Activated CD4-positive, alpha-beta memory T cell treated with anti-CD3 and anti-CD28 coated beads, Interleukin-2, amount 10 ng/mL, durations not matched to agents 7 days and 5 days (primary cell): ENCODE measurements around the gene SOX6. TPM values are rescaled to one million over a fixed set of nuclear protein-coding genes. Genes with fewer than 3 reads are reported as not detected.

Experiments used
- CTCF ChIA-PET: fragments of 350-600 bp; sonication (Branson Sonifier 250); formaldehyde crosslinking; loops from one replicate; lab custom pipeline; 2021; ENCODE audit warnings: antibody characterized with exemption, inconsistent platforms; lab: Charles Lee
- POLR2A ChIA-PET: fragments of 350-600 bp; sonication (Branson Sonifier 250); formaldehyde crosslinking; loops from one replicate; lab custom pipeline; 2021; ENCODE audit warnings: antibody characterized with exemption; lab: Charles Lee
- DNase-seq: peaks from one replicate; pipeline ENCODE4 v3.0.0-alpha.2; 2020
- H3K27ac Mint-ChIP-seq: one replicate; pipeline ENCODE4 v1.8.0; 2021; ENCODE audit warnings: mild to moderate bottlenecking, mixed read lengths
- H3K27me3 Mint-ChIP-seq: one replicate; pipeline ENCODE4 v1.8.0; 2021; ENCODE audit warnings: mixed read lengths
- H3K36me3 Mint-ChIP-seq: one replicate; pipeline ENCODE4 v1.8.0; 2021; ENCODE audit warnings: low read depth, mixed read lengths
- H3K4me1 Mint-ChIP-seq: one replicate; pipeline ENCODE4 v1.8.0; 2021; ENCODE audit warnings: mixed read lengths
- H3K4me3 Mint-ChIP-seq: one replicate; pipeline ENCODE4 v1.8.0; 2021; ENCODE audit warnings: mild to moderate bottlenecking, mixed read lengths
- H3K9me3 Mint-ChIP-seq: one replicate; pipeline ENCODE4 v1.8.0; 2021; ENCODE audit warnings: mixed read lengths
- total RNA-seq, 2 experiments: library from RNA; stranded (reverse); gene quantifications; one replicate each; pipeline ENCODE4 v1.2.3, GENCODE V29; 2021

The SOX6 gene
- total RNA-seq, 2 experiments from 2014 or later, result not detected

DNA sequence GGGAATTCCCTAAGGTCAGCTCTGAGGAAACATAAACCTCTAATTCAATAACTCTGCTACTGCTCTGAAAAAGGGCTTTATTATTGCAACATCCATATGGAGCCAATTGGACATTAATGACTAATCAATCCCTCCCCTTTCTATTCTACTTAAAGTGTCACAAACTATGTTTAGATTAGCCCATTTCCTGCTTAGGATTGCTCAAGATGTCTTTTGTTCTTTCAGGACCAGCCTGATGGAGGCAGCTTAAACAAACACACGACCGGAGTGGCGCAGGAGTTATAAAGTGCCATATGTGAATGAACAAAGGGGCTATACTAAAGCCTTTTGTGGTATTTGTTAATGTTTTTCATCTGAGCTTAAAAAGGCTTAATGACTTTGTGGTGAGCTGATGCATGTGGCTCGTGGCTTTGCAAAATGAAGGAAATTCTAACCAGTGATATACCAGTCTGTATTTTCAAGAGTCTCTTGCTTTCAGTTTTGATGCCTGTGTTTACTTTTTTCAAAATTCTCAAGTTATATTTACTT lies 354.4 kb downstream of the SOX6 start:
- DNase-seq, result no peak

DNA sequence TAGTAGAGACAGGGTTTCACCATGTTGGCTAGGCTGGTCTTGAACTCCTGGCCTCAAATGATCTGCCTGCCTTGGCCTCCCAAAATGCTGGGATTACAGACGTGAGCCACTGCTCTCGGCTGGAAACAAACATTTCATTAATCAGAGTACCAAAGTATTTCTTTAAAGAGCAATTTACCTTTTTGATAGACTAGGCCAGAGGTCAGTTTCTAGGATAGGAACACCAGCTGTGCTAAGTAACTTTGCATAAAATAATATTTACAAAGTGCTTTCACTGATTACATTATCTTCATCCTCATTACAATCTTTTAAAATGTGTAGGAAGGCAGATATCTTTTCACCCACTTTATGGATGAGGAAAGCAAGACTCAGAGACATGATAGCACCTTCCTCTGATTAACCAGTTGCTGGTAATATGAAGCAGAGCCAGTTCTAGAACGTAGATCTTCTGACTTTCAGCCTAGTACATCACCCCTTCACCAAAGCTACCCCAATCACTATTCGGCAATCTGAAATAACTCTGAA lies 355.2 kb downstream of the SOX6 start:
- no peaks in the 10 kb centered on the region for H3K9me3 Mint-ChIP-seq
- no peaks in the 10 kb centered on the region for H3K27me3 Mint-ChIP-seq
- H3K27ac Mint-ChIP-seq, result no peak overlapping the region
- no peak for DNase-seq
- ChIA-PET CTCF (no interaction called here), POLR2A (no interaction called here)
- no peak overlapping the region for H3K4me3 Mint-ChIP-seq
- no peaks in the 10 kb centered on the region for H3K36me3 Mint-ChIP-seq
- H3K4me1 Mint-ChIP-seq, result no peaks in the 10 kb centered on the region

More for the DNA sequence above, 354.4 kb downstream of the SOX6 start:
- CTCF ChIA-PET, result no interaction called here
- Mint-ChIP-seq H3K4me3 (no peak overlapping the region), H3K27ac (no peak overlapping the region), H3K36me3 (no peaks in the 10 kb centered on the region), H3K9me3 (no peaks in the 10 kb centered on the region), H3K4me1 (no peaks in the 10 kb centered on the region), H3K27me3 (no peaks in the 10 kb centered on the region)
- POLR2A ChIA-PET, result no interaction called here

DNA sequence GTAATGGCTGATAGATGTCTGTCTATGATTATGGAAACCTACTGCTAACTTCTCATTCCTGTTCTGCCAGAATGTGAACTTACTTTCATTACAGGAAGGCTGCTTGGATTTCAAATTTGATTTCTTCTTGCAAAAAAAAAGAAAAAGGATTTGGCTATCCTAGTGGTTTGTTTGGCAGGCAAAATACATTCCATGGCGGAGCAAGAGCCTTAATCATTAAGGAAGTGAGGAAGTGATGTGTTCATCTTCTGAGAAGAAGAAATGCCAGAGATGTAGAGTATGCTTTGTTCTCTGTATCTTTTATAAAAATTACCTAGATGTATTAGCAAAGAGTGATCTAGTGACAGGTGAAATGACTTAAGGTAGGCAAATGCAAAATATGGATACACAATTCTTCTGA lies 356.3 kb downstream of the SOX6 start:
- no peaks in the 10 kb centered on the region for H3K4me1 Mint-ChIP-seq
- POLR2A ChIA-PET, result no interaction called here
- no peaks in the 10 kb centered on the region for H3K36me3 Mint-ChIP-seq
- CTCF ChIA-PET, result no interaction called here
- no peak for DNase-seq
- no peaks in the 10 kb centered on the region for H3K27me3 Mint-ChIP-seq
- no peaks in the 10 kb centered on the region for H3K9me3 Mint-ChIP-seq
- no peak overlapping the region for H3K4me3 Mint-ChIP-seq
- no peak overlapping the region for H3K27ac Mint-ChIP-seq

DNA sequence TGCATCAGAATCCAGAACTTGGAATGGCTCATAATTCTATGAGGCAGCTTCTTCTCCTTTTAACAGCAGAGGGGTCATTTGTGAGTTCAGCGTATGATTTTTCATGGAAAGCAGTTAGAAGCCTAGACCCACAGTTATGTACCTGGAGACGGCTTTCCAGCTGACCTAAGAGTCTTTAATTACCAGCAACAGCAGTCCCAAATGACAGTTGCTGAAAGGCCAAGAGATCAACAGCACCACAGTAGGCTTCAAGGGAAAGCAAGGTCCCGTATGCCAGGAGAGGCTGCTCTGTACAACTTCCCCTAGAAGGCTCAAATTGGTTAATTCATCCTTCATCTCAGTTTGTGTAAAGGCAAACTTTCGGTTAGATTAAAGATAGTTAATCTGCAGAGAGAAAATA lies 363.0 kb downstream of the SOX6 start:
- H3K4me3 Mint-ChIP-seq, result no peak overlapping the region
- ChIA-PET POLR2A (no interaction called here), CTCF (no interaction called here)
- H3K9me3 Mint-ChIP-seq, result no peaks in the 10 kb centered on the region
- no peaks in the 10 kb centered on the region for H3K4me1 Mint-ChIP-seq
- no peak for DNase-seq
- no peaks in the 10 kb centered on the region for H3K36me3 Mint-ChIP-seq
- no peaks in the 10 kb centered on the region for H3K27me3 Mint-ChIP-seq
- no peak overlapping the region for H3K27ac Mint-ChIP-seq

DNA sequence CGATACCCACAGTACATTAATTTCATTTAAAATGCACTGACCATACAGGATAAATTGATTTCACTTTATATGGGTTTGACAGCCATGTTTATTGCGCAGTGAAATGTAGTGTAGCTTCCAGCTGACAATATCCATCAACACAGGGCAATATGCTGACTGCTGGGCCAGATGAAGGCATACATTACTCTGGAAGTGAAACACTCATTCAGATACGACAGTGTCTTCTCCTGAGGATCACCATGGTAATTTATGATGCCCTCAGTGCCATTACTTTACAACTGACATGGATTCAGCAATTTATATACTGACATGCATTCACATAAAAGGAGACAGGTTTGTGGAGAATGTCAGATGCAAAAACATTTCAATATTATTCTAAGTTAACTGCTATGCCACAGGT lies 365.1 kb downstream of the SOX6 start:
- no peaks in the 10 kb centered on the region for H3K4me1 Mint-ChIP-seq
- H3K27me3 Mint-ChIP-seq, result no peaks in the 10 kb centered on the region
- DNase-seq, result no peak
- no peak overlapping the region for H3K4me3 Mint-ChIP-seq
- CTCF ChIA-PET, result no interaction called here
- no peaks in the 10 kb centered on the region for H3K36me3 Mint-ChIP-seq
- POLR2A ChIA-PET, result no interaction called here
- no peak overlapping the region for H3K27ac Mint-ChIP-seq
- H3K9me3 Mint-ChIP-seq, result no peaks in the 10 kb centered on the region

DNA sequence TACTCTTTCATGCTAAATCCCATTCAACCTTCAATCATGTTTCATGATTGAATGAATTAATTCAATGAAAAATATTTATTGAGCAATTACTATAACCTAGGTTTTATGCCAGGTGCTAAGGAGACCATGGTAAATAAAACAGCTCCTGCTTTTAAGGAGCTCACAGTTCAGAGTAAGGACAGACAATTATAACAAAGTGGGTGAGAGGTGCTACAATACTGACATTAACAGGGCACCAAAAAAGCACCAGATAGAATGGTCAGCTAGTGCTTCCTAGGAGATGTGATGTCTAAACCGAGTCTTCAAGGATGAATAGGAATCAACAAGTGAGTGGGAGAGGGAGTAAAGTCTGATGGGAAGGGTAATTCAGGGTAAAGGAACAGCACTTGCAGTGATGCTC lies 366.7 kb downstream of the SOX6 start:
- Mint-ChIP-seq H3K4me3 (no peak overlapping the region), H3K4me1 (no peaks in the 10 kb centered on the region), H3K27ac (no peak overlapping the region), H3K27me3 (no peaks in the 10 kb centered on the region), H3K9me3 (no peaks in the 10 kb centered on the region), H3K36me3 (no peaks in the 10 kb centered on the region)
- POLR2A ChIA-PET, result no interaction called here
- DNase-seq, result no peak
- CTCF ChIA-PET, result no interaction called here

DNA sequence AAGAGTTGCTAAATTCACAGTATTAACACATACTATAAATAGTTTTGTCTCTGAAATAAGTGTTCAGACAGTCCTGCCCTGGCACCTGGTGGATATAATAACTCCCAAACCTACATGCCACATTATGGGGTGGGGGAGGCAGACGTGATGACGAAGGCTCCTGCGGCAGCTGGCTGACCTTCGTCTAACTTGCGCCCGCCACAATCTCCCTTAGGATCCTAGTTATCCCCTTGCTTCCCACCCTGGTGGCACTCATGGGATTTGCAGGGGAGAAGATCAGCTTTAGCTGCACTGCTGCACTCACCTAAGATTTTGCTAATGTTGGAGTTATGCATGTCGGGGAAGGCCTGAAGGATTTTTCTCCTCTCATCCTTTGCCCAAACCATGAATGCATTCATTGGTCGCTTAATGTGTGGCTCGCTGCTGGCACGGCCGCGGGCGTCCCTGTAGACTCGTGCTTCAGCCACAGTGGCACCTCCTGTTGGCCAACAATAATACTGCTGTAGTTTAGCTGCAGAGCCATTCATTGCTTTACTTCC lies 367.6 kb downstream of the SOX6 start:
- H3K36me3 Mint-ChIP-seq, result no peaks in the 10 kb centered on the region
- H3K4me3 Mint-ChIP-seq, result no peak overlapping the region
- POLR2A ChIA-PET, result no interaction called here
- no peak overlapping the region for H3K27ac Mint-ChIP-seq
- H3K4me1 Mint-ChIP-seq, result no peaks in the 10 kb centered on the region
- H3K27me3 Mint-ChIP-seq, result no peaks in the 10 kb centered on the region
- CTCF ChIA-PET, result no interaction called here
- DNase-seq, result no peak
- H3K9me3 Mint-ChIP-seq, result no peaks in the 10 kb centered on the region

DNA sequence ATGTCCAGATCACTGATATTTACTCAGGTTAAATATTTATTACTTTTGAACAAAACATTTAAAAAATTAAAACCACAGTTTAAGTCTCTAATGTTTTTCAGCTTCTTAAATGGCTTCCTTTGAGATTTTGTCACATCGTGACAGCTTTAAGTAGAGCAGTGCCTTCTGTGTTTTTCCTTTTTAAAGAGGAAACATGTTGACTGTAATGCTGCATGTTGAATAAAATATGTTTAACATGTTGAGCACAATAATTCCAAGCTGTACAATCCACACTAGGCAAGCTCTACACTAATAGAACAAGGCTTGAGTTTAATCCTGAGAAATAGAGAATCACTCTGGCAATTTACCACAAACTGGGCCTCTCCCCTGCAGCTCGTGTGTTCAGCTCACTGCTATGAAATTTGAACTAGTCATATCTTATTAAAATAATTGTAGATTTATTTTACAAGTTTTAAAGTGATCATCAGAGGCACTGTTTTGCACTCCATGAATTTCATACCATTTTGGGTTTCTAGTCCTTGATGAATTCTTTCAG lies 368.3 kb downstream of the SOX6 start:
- no peaks in the 10 kb centered on the region for H3K36me3 Mint-ChIP-seq
- DNase-seq, result no peak
- POLR2A ChIA-PET, result no interaction called here
- no peaks in the 10 kb centered on the region for H3K27me3 Mint-ChIP-seq
- no peak overlapping the region for H3K27ac Mint-ChIP-seq
- no peak overlapping the region for H3K4me3 Mint-ChIP-seq
- CTCF ChIA-PET, result no interaction called here
- no peaks in the 10 kb centered on the region for H3K4me1 Mint-ChIP-seq
- H3K9me3 Mint-ChIP-seq, result no peaks in the 10 kb centered on the region

DNA sequence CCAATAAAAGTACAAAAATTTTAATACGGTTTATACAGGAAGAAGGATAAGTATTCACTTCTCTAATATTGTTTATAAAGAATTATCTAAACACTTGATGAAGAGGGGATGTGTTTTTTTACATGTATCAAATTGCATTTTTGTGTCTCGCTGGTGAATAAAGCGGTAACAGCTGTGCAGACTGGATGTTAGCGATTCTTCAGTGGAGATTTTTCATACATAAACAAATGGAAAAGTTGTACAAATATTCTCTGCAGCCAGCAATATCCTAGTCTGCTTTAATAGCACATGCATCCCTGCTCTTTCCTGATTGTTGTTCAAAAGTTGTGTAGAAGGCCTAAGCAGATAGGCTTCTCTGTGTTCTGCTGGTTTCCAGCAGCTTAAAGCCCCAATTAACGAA lies 369.3 kb downstream of the SOX6 start:
- H3K9me3 Mint-ChIP-seq, result no peaks in the 10 kb centered on the region
- no peak overlapping the region for H3K27ac Mint-ChIP-seq
- no peaks in the 10 kb centered on the region for H3K27me3 Mint-ChIP-seq
- H3K4me1 Mint-ChIP-seq, result no peaks in the 10 kb centered on the region
- DNase-seq, result no peak
- ChIA-PET POLR2A (no interaction called here), CTCF (no interaction called here)
- H3K4me3 Mint-ChIP-seq, result no peak overlapping the region
- no peaks in the 10 kb centered on the region for H3K36me3 Mint-ChIP-seq

DNA sequence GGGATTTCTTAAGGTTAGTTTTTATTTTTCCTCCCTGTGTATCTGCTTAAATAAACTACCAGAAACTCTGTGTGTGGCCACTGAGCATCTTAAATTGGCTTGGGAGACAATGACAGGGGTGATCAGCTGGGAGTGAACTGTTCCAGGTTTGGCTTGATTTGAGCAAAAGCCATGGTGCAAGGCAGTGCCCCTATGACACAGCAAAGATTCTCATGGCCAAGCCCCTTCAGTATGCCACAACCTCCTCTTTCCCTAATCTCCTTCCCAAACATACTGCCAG lies 370.5 kb downstream of the SOX6 start:
- POLR2A ChIA-PET, result no interaction called here
- no peaks in the 10 kb centered on the region for H3K27me3 Mint-ChIP-seq
- DNase-seq, result no peak
- no peaks in the 10 kb centered on the region for H3K9me3 Mint-ChIP-seq
- CTCF ChIA-PET, result no interaction called here
- H3K4me1 Mint-ChIP-seq, result no peaks in the 10 kb centered on the region
- H3K4me3 Mint-ChIP-seq, result no peak overlapping the region
- H3K36me3 Mint-ChIP-seq, result no peaks in the 10 kb centered on the region
- no peak overlapping the region for H3K27ac Mint-ChIP-seq

DNA sequence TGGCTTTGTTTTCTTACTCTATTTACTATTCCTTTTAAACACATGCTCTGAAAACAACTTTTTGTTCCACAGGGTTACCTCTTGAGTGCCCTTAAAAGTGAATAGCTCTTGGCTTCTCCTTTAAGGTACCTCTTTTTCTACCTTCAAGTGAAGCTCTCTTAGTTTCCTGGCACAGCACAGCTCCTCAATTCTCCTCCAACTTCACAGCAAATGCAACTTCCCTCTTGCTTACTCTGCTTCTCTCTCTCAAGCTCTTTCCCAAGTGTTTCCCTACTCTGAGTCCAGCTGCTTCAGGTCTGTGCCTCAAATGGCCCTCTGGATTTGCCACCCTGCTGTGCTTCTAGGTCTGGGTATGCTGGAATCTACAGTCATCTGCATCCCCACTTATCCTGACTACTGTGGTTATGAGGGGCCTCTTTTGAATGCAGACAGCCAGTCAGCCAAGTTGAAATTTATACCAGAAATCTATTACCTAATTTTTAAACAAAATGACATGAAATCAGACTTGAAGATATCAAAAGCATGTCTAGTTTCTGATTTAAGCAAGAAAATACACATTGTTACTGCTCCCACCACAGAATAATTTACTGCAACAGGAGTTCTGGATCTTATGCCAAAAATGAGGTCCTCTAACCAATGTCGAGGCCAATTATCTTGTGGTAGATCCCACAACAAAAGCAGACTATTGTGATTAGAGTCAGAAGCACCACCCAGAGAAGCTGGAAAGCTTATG lies 371.1 kb downstream of the SOX6 start:
- Mint-ChIP-seq H3K9me3 (no peaks in the 10 kb centered on the region), H3K27ac (no peak overlapping the region), H3K27me3 (no peaks in the 10 kb centered on the region), H3K4me3 (no peak overlapping the region), H3K4me1 (no peaks in the 10 kb centered on the region), H3K36me3 (no peaks in the 10 kb centered on the region)
- ChIA-PET POLR2A (no interaction called here), CTCF (no interaction called here)
- DNase-seq, result no peak

DNA sequence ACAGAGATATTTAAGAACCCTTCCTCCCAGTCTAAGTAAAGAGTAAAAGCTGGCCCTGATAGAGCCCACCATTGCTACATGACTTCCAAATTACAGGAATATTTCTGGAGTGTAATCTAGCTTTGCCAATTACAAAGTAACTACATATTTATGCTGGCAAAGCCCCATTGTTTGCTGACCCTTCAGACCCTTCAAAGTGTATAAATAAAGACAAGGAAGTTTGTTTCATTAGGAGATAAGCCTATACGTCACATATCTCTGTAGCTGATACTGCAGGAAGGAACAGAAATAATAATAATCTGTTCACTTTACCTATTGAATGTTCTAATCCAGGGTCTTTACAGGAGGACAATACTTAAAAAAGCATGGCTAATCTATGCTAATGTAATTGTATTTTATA lies 375.1 kb downstream of the SOX6 start:
- no peak for DNase-seq
- ChIA-PET CTCF (no interaction called here), POLR2A (no interaction called here)
- no peaks in the 10 kb centered on the region for H3K27me3 Mint-ChIP-seq
- H3K27ac Mint-ChIP-seq, result no peak overlapping the region
- H3K4me1 Mint-ChIP-seq, result no peaks in the 10 kb centered on the region
- H3K36me3 Mint-ChIP-seq, result no peaks in the 10 kb centered on the region
- H3K9me3 Mint-ChIP-seq, result no peaks in the 10 kb centered on the region
- H3K4me3 Mint-ChIP-seq, result no peak overlapping the region

DNA sequence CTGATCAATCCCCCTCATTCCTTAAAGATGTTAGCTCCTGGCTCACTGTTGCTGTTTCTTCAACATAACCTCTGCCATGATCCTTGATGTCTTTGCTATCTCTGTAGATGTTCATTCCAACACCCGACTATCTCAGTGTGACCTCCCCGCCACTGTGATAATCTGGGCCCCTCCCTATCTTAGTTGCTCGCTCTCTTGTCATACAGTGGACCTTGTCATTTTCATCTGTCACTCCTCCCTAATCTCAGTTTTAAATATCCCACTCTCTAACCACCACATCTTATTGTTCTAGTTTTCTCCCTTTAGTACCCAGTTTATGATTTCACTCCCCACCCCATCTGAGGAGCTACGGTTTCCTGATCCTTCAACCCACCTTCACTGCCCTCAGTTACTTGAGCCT lies 379.2 kb downstream of the SOX6 start:
- no peak for DNase-seq

More for the DNA sequence above, 379.2 kb downstream of the SOX6 start:
- no peaks in the 10 kb centered on the region for H3K36me3 Mint-ChIP-seq
- CTCF ChIA-PET, result no interaction called here
- H3K4me1 Mint-ChIP-seq, result no peaks in the 10 kb centered on the region
- POLR2A ChIA-PET, result no interaction called here
- no peak overlapping the region for H3K27ac Mint-ChIP-seq
- H3K27me3 Mint-ChIP-seq, result no peaks in the 10 kb centered on the region
- H3K4me3 Mint-ChIP-seq, result no peak overlapping the region
- H3K9me3 Mint-ChIP-seq, result no peaks in the 10 kb centered on the region
